OCI-LY7 (cell line): ENCODE measurements around the gene PER3. TPM values are rescaled to one million over a fixed set of nuclear protein-coding genes. Genes with fewer than 3 reads are reported as not detected.

ENCODE experiments used
- BruUV-seq: library from RNA; stranded (reverse); fragments of 400-500 nt; replicated peaks from 2 replicates; lab custom pipeline; 2021; lab: Mats Ljungman, UMichigan
- CTCF ChIA-PET: fragments of 300-600 bp; sonication (Branson Sonifier 250); formaldehyde crosslinking; loops from one replicate; lab custom pipeline; 2022; ENCODE audit warnings: antibody characterized with exemption; ENCODE audit not compliant: unreplicated experiment; lab: Charles Lee
- POLR2A ChIA-PET: fragments of 300-600 bp; sonication (Branson Sonifier 250); formaldehyde crosslinking; loops from one replicate; lab custom pipeline; 2022; ENCODE audit warnings: antibody characterized with exemption; lab: Charles Lee
- DNase-seq: peaks from one replicate; pipeline ENCODE4 v3.0.0-alpha.2; 2015; ENCODE audit warnings: low spot score
- H2AFZ ChIP-seq: fragments of 200-600 bp; sonication (generic), shearing (Covaris generic); 2 replicates; pipeline ENCODE4 v1.6.1; 2014; ENCODE audit warnings: mild to moderate bottlenecking, antibody characterized with exemption, low read length, moderate library complexity
- H3K27ac ChIP-seq: fragments of 200-600 bp; sonication (generic); 2 replicates; pipeline ENCODE4 v1.5.1; 2014; ENCODE audit warnings: mixed run types, low read depth, mild to moderate bottlenecking, moderate library complexity, low read length, inconsistent platforms; ENCODE audit not compliant: poor library complexity, severe bottlenecking
- H3K36me3 ChIP-seq: fragments of 200-600 bp; sonication (generic); 2 replicates; pipeline ENCODE4 v1.6.1; 2014; ENCODE audit warnings: mild to moderate bottlenecking, antibody characterized with exemption, low read length, moderate library complexity, mixed read lengths; ENCODE audit not compliant: insufficient read depth
- H3K4me1 ChIP-seq: fragments of 200-600 bp; sonication (generic); 2 replicates; pipeline ENCODE4 v1.5.1; 2014; ENCODE audit warnings: mild to moderate bottlenecking, low read length; ENCODE audit not compliant: insufficient read depth, poor library complexity, severe bottlenecking
- H3K4me2 ChIP-seq: fragments of 200-600 bp; sonication (generic); 2 replicates; pipeline ENCODE4 v1.6.1; 2014; ENCODE audit warnings: mild to moderate bottlenecking, low read length
- H3K4me3 ChIP-seq: fragments of 200-600 bp; sonication (generic); 2 replicates; pipeline ENCODE4 v1.5.1; 2014; ENCODE audit warnings: mild to moderate bottlenecking, low read depth, low read length; ENCODE audit not compliant: poor library complexity, severe bottlenecking
- H3K79me2 ChIP-seq: fragments of 200-600 bp; sonication (generic); 2 replicates; pipeline ENCODE4 v1.6.1; 2016; ENCODE audit warnings: low read depth, mild to moderate bottlenecking, low read length, moderate library complexity, mixed read lengths; ENCODE audit not compliant: insufficient read depth
- H3K9me2 ChIP-seq: fragments of 200-600 bp; sonication (generic); 2 replicates; pipeline ENCODE4 v1.6.1; 2016; ENCODE audit warnings: mild to moderate bottlenecking, low read length, mixed read lengths; ENCODE audit not compliant: insufficient read depth
- H3K9me3 ChIP-seq: fragments of 200-600 bp; sonication (generic); 2 replicates; pipeline ENCODE4 v1.6.1; 2014; ENCODE audit warnings: mild to moderate bottlenecking, mixed run types, low read length, mixed read lengths
- H4K20me1 ChIP-seq: fragments of 200-600 bp; sonication (generic); 2 replicates; pipeline ENCODE4 v1.6.1; 2014; ENCODE audit warnings: mild to moderate bottlenecking, antibody characterized with exemption, low read length, moderate library complexity, mixed read lengths; ENCODE audit not compliant: insufficient read depth
- CTCF ChIP-seq: fragments of 200-600 bp; sonication (generic); conservative IDR thresholded peaks from 2 replicates; pipeline ENCODE4 v1.5.1; 2014; ENCODE audit warnings: mild to moderate bottlenecking, antibody characterized with exemption, low read length, moderate library complexity, mixed read lengths
- EZH2phosphoT487 ChIP-seq: fragments of 200-600 bp; sonication (generic); IDR thresholded peaks from 2 replicates; pipeline ENCODE4 v1.6.1; 2018; ENCODE audit warnings: low read depth, borderline replicate concordance, mild to moderate bottlenecking, mixed run types, antibody characterized with exemption, low read length, moderate library complexity, mixed read lengths
- intact Hi-C: fragments of 100-400 bp; cut with micrococcal nuclease; formaldehyde crosslinking; loops from one replicate; pipeline ENCODE4 v1.10.0; 2022; ENCODE audit not compliant: unreplicated experiment
- total RNA-seq, 2 experiments: library from RNA; depleted of rRNA in 1 of 2; stranded (reverse); fragments of >200 nt in 1 of 2; shearing (Covaris generic) in 1 of 2; gene quantifications; 2 replicates each; pipeline ENCODE4 v1.2.3, GENCODE V29; 2014 to 2022

Gene PER3
- total RNA-seq, 2 experiments from 2014 or later = 9.0 to 13.1 TPM

GRCh38 chr1:7833035-7833434, 48.9 kb downstream of the PER3 start:
- no peaks in the 10 kb centered on the region for H3K9me2 ChIP-seq
- TF ChIP-seq EZH2phosphoT487 = no peak
- no peak for TF ChIP-seq CTCF
- H3K4me3 ChIP-seq = no peak overlapping the region
- ChIA-PET CTCF (no interaction called here), POLR2A (no interaction called here)
- DNase-seq = no peak
- H3K4me1 ChIP-seq = peaks cover 24% of the 10 kb centered on the region
- H3K4me2 ChIP-seq = no peak overlapping the region
- peaks cover 58% of the 10 kb centered on the region for H3K36me3 ChIP-seq
- peaks cover 5% of the 10 kb centered on the region; the same call in 1 of the 2 replicates for H3K9me3 ChIP-seq
- peaks cover 49% of the 10 kb centered on the region for H3K79me2 ChIP-seq
- intact Hi-C loops = no loop called here
- H4K20me1 ChIP-seq = no peaks in the 10 kb centered on the region
- H3K27ac ChIP-seq = no peak overlapping the region
- no peak overlapping the region for H2AFZ ChIP-seq
- no TSS peak for BruUV-seq

GRCh38 chr1:7838714-7839113, 54.6 kb downstream of the PER3 start:
- no peak overlapping the region for H3K4me3 ChIP-seq
- no peaks in the 10 kb centered on the region for H4K20me1 ChIP-seq
- peaks cover 86% of the 10 kb centered on the region for H3K36me3 ChIP-seq
- H3K4me1 ChIP-seq = no peaks in the 10 kb centered on the region
- DNase-seq = no peak
- ChIA-PET POLR2A (no interaction called here), CTCF (no interaction called here)
- no peaks in the 10 kb centered on the region for H3K9me2 ChIP-seq
- BruUV-seq = no TSS peak
- H3K79me2 ChIP-seq = peaks cover 4% of the 10 kb centered on the region; the same call in 1 of the 2 replicates
- TF ChIP-seq EZH2phosphoT487 (no peak), CTCF (no peak)
- intact Hi-C loops = no loop called here
- H3K9me3 ChIP-seq = peaks cover 14% of the 10 kb centered on the region
- no peak overlapping the region for H3K27ac ChIP-seq
- H2AFZ ChIP-seq = no peak overlapping the region
- H3K4me2 ChIP-seq = no peak overlapping the region

GRCh38 chr1:7839526-7839925, 55.4 kb downstream of the PER3 start:
- TF ChIP-seq EZH2phosphoT487 (no peak), CTCF (no peak)
- Histone ChIP-seq H3K36me3 (peaks cover 78% of the 10 kb centered on the region), H3K4me2 (no peak overlapping the region), H3K79me2 (no peaks in the 10 kb centered on the region), H2AFZ (no peak overlapping the region), H3K9me2 (no peaks in the 10 kb centered on the region), H4K20me1 (no peaks in the 10 kb centered on the region), H3K27ac (no peak overlapping the region), H3K4me3 (no peak overlapping the region), H3K4me1 (no peaks in the 10 kb centered on the region), H3K9me3 (peaks cover 14% of the 10 kb centered on the region)
- intact Hi-C loops = no loop called here
- BruUV-seq = no TSS peak
- ChIA-PET CTCF (no interaction called here), POLR2A (no interaction called here)
- DNase-seq = no peak
